ENCODE data around the gene KANSL1.

KANSL1 gene

DNA sequence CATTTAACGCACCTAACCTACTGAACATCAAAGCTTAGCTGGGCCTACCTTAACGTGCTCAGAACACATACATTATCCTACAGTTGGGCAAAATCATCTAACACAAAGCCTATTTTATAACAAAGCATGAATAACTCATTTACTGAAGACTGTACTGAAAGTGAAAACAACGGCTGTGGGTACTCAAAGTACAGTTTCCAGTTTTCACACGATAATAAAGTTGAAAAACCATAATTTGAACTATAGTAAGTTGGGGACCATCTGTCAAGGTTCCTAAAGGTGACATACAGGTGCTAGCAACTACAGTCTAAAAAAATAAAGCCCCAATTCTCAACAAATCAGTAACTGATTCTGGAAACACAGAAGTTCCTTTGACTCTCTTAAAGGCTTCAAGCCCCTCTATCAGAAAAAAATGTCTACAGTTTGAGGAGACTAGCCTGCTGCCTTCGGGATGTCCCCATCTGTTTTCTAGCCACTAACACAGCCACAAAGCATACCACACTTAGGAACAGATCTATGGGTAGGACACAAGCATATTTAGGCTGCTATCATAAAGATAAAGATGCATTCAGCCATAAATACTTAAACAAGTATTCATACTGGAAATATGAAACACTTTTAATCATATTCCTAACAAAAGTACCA is 71.3 kb downstream of the KANSL1 start:
- TF ChIP-seq, protein P1, sequence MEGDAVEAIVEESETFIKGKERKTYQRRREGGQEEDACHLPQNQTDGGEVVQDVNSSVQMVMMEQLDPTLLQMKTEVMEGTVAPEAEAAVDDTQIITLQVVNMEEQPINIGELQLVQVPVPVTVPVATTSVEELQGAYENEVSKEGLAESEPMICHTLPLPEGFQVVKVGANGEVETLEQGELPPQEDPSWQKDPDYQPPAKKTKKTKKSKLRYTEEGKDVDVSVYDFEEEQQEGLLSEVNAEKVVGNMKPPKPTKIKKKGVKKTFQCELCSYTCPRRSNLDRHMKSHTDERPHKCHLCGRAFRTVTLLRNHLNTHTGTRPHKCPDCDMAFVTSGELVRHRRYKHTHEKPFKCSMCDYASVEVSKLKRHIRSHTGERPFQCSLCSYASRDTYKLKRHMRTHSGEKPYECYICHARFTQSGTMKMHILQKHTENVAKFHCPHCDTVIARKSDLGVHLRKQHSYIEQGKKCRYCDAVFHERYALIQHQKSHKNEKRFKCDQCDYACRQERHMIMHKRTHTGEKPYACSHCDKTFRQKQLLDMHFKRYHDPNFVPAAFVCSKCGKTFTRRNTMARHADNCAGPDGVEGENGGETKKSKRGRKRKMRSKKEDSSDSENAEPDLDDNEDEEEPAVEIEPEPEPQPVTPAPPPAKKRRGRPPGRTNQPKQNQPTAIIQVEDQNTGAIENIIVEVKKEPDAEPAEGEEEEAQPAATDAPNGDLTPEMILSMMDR (IDR thresholded peaks at IDR 0.05; ENCODE audit: low read depth, low read length, missing control alignments) = no peak
- no peak overlapping the region for H3K4me3 ChIP-seq (replicated peaks; ENCODE audit: low read depth, low read length)
- DNase-seq (ENCODE audit: extremely low read depth, low read depth) = no peak

DNA sequence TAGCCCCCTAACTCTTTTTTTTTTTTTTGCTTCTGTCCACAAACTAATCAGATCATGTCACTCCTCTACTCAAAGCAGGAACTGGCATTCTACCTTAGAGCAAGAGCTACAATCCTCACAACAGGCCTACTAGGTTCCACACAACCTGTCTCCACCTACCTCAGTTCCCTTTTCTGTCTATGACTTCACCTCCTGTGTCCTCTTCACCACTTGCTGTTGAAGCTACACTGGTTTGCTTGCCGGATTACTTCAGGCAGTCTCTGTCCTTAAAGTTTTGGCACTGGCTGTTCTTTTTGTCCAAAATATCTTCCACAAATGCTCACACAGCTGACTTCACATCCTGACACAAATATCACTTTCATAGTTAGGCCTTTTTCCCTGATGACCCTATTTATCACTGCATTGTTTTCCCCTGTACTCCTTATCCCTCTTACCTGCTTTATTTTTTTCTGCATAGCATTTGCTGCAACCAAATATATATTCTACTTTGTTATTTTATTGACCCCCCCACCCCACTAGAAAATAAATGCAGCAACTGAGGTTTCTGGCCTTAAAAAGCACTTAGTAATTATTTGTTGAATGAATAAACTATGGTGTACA is 72.0 kb downstream of the KANSL1 start:
- H3K4me3 ChIP-seq (replicated peaks; ENCODE audit: low read depth, low read length) = no peak overlapping the region
- no peak for DNase-seq (ENCODE audit: extremely low read depth, low read depth)

DNA sequence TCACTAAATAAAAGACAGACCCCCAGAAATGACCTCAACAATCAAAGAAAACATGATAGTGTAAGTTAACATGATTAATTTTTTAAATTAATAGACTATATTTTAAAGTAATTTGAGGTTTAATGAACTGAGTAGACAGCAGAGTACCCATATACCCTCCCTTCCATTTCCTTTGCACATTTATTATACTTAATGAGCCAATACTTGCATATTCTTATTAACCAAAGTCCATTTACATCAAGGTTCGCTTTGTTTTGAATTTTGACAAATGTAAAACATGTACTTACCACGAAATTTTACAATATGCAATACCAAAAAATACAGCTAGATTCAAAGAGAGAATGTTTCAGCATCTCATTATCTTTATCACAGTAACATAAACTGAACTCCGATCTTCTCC is 72.7 kb downstream of the KANSL1 start:
- no peak for DNase-seq (ENCODE audit: extremely low read depth, low read depth)
- TF ChIP-seq, protein P1 (IDR thresholded peaks at IDR 0.05; ENCODE audit: low read depth, low read length, missing control alignments) = no peak
- no peak overlapping the region for H3K4me3 ChIP-seq (replicated peaks; ENCODE audit: low read depth, low read length)

More for the DNA sequence above, 72.0 kb downstream of the KANSL1 start:
- TF ChIP-seq, protein P1 (IDR thresholded peaks at IDR 0.05; ENCODE audit: low read depth, low read length, missing control alignments) = no peak

DNA sequence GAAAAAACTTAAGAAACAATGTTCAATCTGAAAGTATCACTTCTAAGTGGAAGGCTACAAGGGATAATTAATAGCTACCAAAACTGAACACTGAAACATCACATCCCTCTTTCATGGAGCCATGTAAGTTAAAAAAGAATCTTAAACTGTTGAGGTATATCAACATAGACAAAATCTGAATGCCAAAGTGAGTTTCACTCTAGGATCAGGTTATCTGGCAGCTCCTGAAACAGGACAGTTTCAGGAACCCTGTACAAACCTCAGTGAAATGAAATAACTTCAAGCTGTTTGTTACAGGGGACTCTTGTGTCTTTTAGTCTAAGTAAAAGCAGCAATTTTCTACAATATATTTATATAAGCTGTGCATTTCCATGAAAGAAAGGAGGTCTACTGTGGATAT is 73.2 kb downstream of the KANSL1 start:
- TF ChIP-seq, protein P1 (IDR thresholded peaks at IDR 0.05; ENCODE audit: low read depth, low read length, missing control alignments) = no peak
- no peak overlapping the region for H3K4me3 ChIP-seq (replicated peaks; ENCODE audit: low read depth, low read length)
- no peak for DNase-seq (ENCODE audit: extremely low read depth, low read depth)

DNA sequence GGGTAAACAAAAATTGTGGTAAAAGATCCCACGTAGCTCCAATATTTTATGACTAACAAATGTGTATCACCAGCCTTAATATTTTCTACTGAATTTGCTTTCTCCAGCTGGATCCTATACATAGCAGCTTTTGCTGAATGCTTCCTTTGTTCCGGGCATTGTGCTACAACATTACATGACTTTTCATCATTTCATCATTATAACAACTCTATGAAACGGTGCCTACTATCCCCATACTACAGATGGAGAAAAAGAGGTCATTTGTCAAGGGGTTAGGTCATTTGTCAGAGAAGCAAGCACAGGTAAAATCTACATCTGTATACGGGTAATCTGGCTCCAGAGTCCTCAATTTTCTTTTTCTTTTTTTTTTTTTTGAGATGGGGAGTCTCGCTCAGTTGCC is 74.3 kb downstream of the KANSL1 start:
- TF ChIP-seq, protein P1 (IDR thresholded peaks at IDR 0.05; ENCODE audit: low read depth, low read length, missing control alignments) = no peak
- no peak for DNase-seq (ENCODE audit: extremely low read depth, low read depth)
- H3K4me3 ChIP-seq (replicated peaks; ENCODE audit: low read depth, low read length) = no peak overlapping the region

DNA sequence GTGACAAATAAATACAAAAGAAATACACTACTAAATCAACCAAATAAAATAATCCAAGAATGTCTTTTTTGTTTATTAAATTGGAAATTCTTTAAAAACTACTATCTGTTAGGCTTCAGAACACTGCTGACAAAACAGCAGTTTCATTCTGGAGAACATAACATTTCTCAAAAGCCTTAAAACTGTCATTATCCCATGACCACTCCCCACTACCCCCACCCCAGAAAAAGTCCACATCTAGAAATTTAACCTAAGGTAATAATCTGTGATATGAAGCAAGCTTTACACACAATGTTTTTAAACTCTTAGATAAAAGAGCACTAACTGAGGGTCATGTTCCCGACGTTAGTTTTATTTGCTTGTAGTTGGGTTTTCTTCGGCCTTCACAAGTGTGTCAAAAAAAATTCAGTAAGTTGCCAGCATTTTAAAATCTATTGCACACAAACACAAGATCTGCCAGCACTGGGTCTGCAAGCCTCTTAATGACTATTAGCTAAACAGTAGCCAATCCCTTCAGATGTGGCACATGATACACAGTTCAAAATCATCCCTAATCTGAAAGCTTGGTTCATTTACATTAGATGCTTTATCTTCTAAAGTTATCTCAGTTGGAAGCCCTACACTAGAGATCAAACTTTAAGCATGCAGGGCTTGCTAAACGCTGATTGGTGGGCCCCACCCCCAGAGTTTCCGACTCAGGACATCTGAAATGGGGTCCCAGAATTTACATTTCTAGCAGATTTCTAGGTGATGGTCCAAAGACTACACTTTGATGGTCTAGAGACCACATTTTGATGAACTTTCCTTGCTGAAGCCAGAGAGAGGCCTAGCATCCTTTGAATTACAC is 75.2 kb downstream of the KANSL1 start:
- no peak overlapping the region for H3K4me3 ChIP-seq (replicated peaks; ENCODE audit: low read depth, low read length)
- DNase-seq (ENCODE audit: extremely low read depth, low read depth) = no peak
- TF ChIP-seq, protein P1 (IDR thresholded peaks at IDR 0.05; ENCODE audit: low read depth, low read length, missing control alignments) = no peak
